HG02885 (cell line): ENCODE results near the gene TBC1D23.
"Not testable (repeated sequence)": the region's sequence is repeated elsewhere in the genome, so short reads cannot be mapped to it uniquely, and the experiment has no call there.

Source experiments
- ATAC-seq: cut with Tn5 transposase; IDR thresholded peaks from one replicate; pipeline ENCODE4 v1.9.1; 2021; ENCODE audit warnings: mild to moderate bottlenecking; ENCODE audit not compliant: unreplicated experiment, poor library complexity

TBC1D23 gene

DNA sequence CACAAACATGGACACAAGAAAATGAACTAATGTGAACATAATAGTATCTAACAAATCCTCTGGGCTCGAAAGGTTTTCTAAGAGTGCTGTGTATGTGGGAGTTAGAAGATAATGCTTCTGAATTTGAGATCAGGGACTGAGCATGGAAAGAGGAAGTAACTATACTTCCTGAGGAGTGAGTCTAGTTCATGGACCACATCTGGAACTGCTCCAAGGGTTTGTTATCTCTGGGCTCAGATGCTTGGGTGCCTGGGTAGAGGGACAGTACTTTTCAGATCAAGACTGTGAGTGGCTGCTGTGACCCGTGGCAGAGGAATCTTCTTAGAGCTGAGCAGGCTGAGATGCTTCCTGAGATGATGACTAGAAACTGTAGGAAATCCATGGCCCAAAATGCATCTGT, 28.5 kb downstream of the TBC1D23 start:
- ATAC-seq, result no peak

GRCh38 chr3:100295089-100295488, 34.3 kb downstream of the TBC1D23 start:
- no peak for ATAC-seq

DNA sequence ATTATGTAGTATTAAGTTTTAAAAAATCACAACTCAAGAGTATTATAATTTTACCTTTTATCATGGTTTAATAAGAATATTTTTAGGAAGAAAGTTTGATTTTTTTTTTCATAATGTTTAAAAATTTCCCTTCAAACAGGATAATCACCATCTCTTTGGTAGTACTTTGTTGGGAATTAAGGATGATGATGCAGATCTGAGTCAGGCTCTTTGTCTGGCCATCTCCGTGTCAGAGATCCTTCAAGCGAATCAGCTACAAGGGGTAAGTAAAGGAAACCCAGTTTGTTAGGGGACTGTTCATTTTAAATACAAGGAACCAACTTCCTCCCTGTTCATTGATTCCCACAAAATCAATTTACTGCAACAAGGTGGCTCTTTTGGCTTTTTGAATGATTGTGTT, 37.0 kb downstream of the TBC1D23 start:
- ATAC-seq, result no peak

GRCh38 chr3:100299016-100299415, 38.2 kb downstream of the TBC1D23 start:
- ATAC-seq, result no peak

DNA sequence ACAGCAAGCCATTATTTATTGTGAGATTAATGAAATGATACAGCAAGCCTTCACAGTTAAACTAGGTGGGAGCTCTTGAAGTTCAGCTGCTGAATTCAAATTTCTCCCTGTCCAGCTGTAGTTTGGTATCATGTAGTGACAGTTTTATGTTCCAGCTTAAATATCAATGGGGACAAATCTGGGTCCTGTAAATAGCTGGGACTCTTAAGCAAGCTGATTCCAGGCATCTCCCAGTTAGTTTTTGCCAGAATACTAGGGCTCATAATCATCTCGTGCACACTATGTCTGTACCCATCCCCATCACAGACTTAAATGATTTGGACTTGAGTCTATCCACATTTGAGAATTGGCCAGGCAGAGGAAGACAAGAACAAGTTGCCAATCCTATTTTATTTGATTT, 45.9 kb downstream of the TBC1D23 start:
- no peak for ATAC-seq

DNA sequence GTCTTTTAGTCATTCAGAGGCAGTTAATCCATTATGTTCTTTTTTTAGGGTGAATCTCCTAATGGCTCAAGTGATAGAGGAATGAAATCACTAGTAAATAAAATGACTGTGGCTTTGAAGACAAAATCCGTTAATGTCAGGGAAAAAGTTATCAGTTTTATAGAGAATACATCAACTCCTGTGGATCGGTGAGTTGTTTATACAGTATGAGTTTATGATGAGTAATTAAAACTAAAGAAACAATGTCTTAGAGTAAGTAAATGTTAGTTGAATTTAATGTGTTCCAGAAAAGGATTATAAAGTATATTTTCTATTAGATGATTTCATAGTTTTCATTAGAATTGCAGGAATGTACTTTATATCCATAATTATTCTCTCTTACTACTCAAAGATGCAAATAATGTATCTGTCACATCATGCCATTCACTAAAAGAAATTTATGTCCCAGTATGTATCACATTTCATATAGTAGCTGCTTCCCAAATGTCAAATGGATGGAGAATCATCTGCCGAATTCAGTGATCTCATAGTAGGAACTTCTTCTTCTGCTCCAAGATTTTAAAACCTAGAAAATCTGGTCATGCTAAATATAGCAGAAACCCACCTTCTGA, 49.7 kb downstream of the TBC1D23 start:
- no peak for ATAC-seq

GRCh38 chr3:100311011-100311410, 50.2 kb downstream of the TBC1D23 start:
- no peak for ATAC-seq

GRCh38 chr3:100316641-100317069, 55.9 kb downstream of the TBC1D23 start:
- peak; percentile 58 for ATAC-seq

- peak; percentile 78 for ATAC-seq
These were observed 57.1 kb downstream of the TBC1D23 start for GRCh38 chr3:100317912-100318311.

- no peak for ATAC-seq
These were observed 59.2 kb downstream of the TBC1D23 start for GRCh38 chr3:100319951-100320350.

- no peak for ATAC-seq
These were observed 63.3 kb downstream of the TBC1D23 start for GRCh38 chr3:100324044-100324443.

- ATAC-seq, result no peak
These were observed 65.0 kb downstream of the TBC1D23 start for GRCh38 chr3:100325827-100326226.

GRCh38 chr3:100327377-100327776, 66.6 kb downstream of the TBC1D23 start:
- not testable (repeated sequence) for ATAC-seq

DNA sequence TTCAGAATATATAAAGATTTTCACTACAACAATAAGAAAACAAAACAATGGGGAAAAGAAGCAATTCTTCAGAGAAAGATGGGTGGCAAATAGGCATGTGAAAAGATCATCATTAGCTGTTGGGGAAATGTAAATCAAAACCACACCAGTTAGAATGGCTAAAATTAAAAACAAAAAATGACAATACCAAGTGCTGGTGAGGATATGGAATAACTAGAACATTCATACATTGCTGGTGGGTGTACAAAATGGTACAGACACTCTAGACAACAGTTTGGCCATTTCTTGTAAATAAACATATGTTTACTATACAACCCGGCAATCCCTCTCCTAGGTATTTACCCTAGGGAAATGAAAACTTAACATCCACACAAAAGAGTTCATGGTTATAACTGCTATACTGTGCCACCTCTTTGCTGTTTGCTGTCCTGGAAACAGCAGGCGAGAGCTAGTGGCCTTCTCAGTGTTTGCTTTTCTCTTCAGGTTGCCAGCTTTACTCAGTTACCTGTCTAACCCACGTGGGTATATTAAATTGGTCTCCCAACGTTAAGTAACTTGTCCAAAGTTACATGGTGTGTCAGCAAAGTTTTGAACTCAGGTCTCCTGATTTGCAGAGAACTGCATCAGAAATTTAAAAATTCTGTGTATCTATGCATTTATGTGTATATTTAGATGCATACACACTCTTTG, 69.2 kb downstream of the TBC1D23 start:
- no peak for ATAC-seq

DNA sequence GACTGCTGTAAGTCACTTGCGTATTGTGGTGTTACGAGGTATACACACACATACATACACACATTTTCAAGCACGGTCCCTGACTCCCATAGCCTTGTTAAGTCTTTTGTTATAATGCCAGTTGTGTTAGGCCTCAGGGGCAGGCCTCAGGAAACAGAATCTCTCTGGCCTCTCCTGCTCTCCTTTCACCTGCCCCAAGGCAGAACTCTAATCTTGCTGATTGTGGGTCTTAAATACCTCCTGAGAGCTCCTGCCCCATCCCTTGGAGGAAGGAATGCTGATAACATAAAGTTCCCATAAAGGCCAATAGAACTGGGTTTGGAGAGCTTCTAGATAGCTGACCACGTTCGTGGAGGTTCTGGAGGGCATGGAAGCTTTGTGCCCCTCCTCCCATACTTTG, 69.9 kb downstream of the TBC1D23 start:
- no peak for ATAC-seq

GRCh38 chr3:100331660-100332059, 70.9 kb downstream of the TBC1D23 start:
- no peak for ATAC-seq

DNA sequence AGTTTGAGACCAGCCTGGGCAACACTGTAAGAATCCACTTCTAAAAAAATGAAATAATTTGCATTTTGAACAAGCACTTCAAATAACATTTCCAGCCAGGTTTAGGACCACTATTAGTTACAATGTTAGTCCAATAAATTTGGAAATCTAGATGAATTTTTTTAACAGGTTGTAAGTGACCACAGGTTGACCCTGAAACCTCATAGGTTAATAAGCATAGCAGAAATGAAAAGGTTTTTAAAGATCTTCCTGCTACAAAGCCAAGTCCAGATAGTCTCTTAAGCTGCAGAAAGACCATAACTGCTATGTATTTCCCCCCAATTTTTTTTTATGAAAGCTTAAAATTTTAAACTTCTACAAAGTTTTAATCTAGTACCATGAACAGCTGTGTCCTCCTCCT, 72.3 kb downstream of the TBC1D23 start:
- no peak for ATAC-seq

- ATAC-seq, result peak; percentile 26
These were observed 73.2 kb downstream of the TBC1D23 start for GRCh38 chr3:100333970-100334487.

GRCh38 chr3:100334488-100335351, 73.9 kb downstream of the TBC1D23 start, which contains the start of gene NIT2:
Gene NIT2 (plus strand): TSS chr3:100334757. CDS start chr3:100334792, 35 bp downstream.
- ATAC-seq, result peak; percentile 97

DNA sequence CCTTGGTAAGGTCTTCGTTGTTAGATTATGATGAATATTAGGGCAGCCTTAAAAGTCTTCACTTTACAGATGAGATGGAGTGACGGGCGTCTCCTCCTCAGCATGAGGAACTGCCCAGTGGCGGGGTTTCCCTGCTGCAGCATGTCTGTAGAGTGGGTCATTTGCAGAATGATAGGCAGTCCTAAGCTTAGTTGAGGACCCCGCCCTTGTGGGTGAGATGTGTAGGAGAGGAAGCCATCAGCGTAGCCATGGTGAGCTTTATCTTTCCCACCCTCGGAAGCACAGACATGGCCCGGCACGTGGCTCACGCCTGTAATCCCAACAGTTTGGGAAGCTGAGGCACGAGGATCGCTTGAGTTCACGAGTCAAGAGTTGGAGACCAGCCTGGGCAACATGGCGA, 74.6 kb downstream of the TBC1D23 start:
- ATAC-seq, result peak; percentile 50

DNA sequence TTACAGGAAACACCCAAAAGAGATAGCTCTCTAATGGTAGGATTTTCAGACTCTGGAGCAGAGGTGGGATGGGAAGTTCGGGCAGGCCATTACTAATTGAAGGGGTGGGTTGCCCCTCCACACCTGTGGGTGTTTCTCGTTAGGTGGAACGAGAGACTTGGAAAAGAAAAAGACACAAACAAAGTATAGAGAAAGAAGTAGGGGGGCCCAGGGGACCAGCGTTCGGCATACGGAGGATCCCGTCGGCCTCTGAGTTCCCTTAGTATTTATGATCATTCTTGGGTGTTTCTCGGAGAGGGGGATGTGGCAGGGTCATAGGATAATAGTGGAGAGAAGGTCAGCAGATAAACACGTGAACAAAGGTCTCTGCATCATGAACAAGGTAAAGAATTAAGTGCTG, 75.4 kb downstream of the TBC1D23 start:
- ATAC-seq, result not testable (repeated sequence)
